K562 (cell line): ENCODE results near the gene PSMB11. TPM values are rescaled to one million over a fixed set of nuclear protein-coding genes. Genes with fewer than 3 reads are reported as not detected.

Experiments used
- ETV1 ChIP-seq: fragments of 450-650 bp; conservative IDR thresholded peaks from 2 replicates; pipeline ENCODE4 v1.6.1; 2016; ENCODE audit warnings: missing genetic modification characterization, control low read depth, low read depth, missing compliant biosample characterization
- FOXA3 ChIP-seq, 2 experiments: fragments of 450-650 bp in 1 of 2; sonication (generic) in 1 of 2; formaldehyde crosslinking; IDR thresholded peaks in 1 of 2; conservative IDR thresholded peaks in 1 of 2; 2 replicates each; pipeline versions ENCODE4 v1.4.0 to v1.8.0; 2020 to 2022; ENCODE audit warnings: mild to moderate bottlenecking in 2 of 2, missing genetic modification reagents in 1 of 2
- FOXK2 ChIP-seq, 2 experiments: fragments of 450-650 bp; IDR thresholded peaks in 1 of 2; conservative IDR thresholded peaks in 1 of 2; 2 replicates each; pipeline ENCODE4 v1.6.1; 2016; ENCODE audit warnings: low read depth in 2 of 2, mild to moderate bottlenecking in 1 of 2
- HSF4 ChIP-seq: fragments of 250-450 bp; sonication (Bioruptor Pico); IDR thresholded peaks from 2 replicates; pipeline ENCODE4 v2.1.2; 2022; ENCODE audit warnings: mild to moderate bottlenecking, moderate library complexity, borderline replicate concordance
- MECOM ChIP-seq: fragments of 250-450 bp; sonication (Bioruptor Pico); IDR thresholded peaks from 2 replicates; pipeline ENCODE4 v1.8.0; 2022; ENCODE audit warnings: inconsistent platforms
- NFE2 ChIP-seq: IDR thresholded peaks from 2 replicates; pipeline ENCODE4 v1.6.1; 2014; ENCODE audit warnings: antibody characterized with exemption, low read depth
- NFYB ChIP-seq: IDR thresholded peaks from 2 replicates; pipeline ENCODE4 v1.6.1; 2011; ENCODE audit warnings: mild to moderate bottlenecking, moderate library complexity; ENCODE audit not compliant: insufficient read length; ENCODE audit errors: extremely low read depth
- NR4A1 ChIP-seq, 2 experiments: fragments of 250-450 bp in 1 of 2; fragments of 450-650 bp in 1 of 2; sonication (Bioruptor Pico) in 1 of 2; IDR thresholded peaks; 2 replicates each; pipeline versions ENCODE4 v1.4.0 to v1.6.1; 2016 to 2020; ENCODE audit warnings: mild to moderate bottlenecking in 2 of 2, missing compliant biosample characterization in 1 of 2, missing genetic modification characterization in 1 of 2, moderate library complexity in 1 of 2
- ZNF311 ChIP-seq: fragments of 250-450 bp; sonication (Bioruptor Pico); IDR thresholded peaks from 2 replicates; pipeline ENCODE4 v1.4.0; 2020; ENCODE audit warnings: mild to moderate bottlenecking, moderate library complexity
- polyA plus RNA-seq, 8 experiments: library from polyadenylated mRNA; depleted of rRNA in 4 of 8; stranded (reverse) in 5 of 8; unstranded in 3 of 8; fragments of >200 nt; fragmentation: Nextera tagmentation in 2 of 8; fragmentation: Illumina TruSeq in 1 of 8; extraction: Ambion mirVana in 2 of 8; extraction: Trizol in 1 of 8; gene quantifications; 2 replicates each; pipeline versions ENCODE4 v1.2.1 to v1.2.3, GENCODE V29; 2011 to 2014; ENCODE audit warnings: inconsistent platforms in 1 of 8, missing spikeins in 1 of 8
- total RNA-seq, 7 experiments: library from RNA; depleted of rRNA in 6 of 7; stranded (reverse); fragments of >200 nt in 6 of 7; fragmentation: Illumina TruSeq in 2 of 7; extraction: Trizol in 2 of 7; gene quantifications; 2 replicates each; pipeline versions ENCODE4 v1.2.1 to v1.2.3, GENCODE V29; 2011 to 2021; ENCODE audit warnings: low replicate concordance in 1 of 7
- TF ChIP-seq, protein P1 (sequence below): fragments of 250-450 bp; sonication (Bioruptor Pico); IDR thresholded peaks from 2 replicates; pipeline ENCODE4 v1.8.0; 2021; ENCODE audit warnings: moderate library complexity, mild to moderate bottlenecking, inconsistent platforms
- TF ChIP-seq, protein P2 (sequence below), 2 experiments: fragments of 450-650 bp; formaldehyde crosslinking in 1 of 2; IDR thresholded peaks; 2 replicates each; pipeline versions ENCODE4 v1.4.0 to v1.6.1; 2014 to 2020; ENCODE audit warnings: mild to moderate bottlenecking in 2 of 2, borderline replicate concordance in 1 of 2, low read depth in 1 of 2
- TF ChIP-seq, protein P3 (sequence below): fragments of 450-650 bp; IDR thresholded peaks from 2 replicates; pipeline ENCODE4 v1.6.1; 2016; ENCODE audit warnings: borderline replicate concordance
- TF ChIP-seq, protein P4 (sequence below): fragments of 250-450 bp; sonication (Bioruptor Pico); IDR thresholded peaks from 2 replicates; pipeline ENCODE4 v1.8.0; 2022; ENCODE audit warnings: moderate library complexity, mild to moderate bottlenecking, inconsistent platforms

PSMB11 gene
- total and polyA plus RNA-seq, 9 of the 15 experiments (the other 6 are each of a cell fraction or from before 2014, with no cell fraction given): not detected

DNA sequence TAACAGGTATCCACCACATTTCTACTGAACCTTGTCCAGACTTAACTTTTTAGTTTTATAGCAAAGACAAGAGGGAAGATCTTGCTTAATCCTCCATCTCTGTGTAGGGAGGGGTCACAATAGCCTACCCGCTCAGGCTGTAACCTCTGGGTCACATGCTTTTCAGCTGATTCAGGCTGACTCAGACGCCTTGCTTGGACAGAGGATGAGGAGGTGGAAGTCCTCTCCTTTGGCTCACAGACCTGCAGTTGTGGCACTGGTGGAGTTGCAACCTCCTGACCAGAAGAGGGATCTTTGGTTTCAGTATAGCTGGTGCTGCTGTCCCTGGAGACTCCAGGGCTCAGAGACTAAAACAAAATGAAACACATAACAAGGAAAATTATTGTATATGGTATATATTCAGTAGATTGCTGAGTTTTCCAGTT lies 36.7 kb downstream of the PSMB11 start (continued):
- TF ChIP-seq, protein P1, sequence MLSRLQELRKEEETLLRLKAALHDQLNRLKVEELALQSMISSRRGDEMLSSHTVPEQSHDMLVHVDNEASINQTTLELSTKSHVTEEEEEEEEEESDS (CRISPR knock-in tag): no peak
- TF ChIP-seq FOXK2 (conservative IDR thresholded peaks at IDR 0.05 in 1 of 2, IDR thresholded peaks at IDR 0.05 in 1 of 2; ENCODE audit: low read depth in 2 of 2): peak in 1 of 2 experiments; percentile 47; a peak in 2 of 4 replicates
- no peak for TF ChIP-seq NFYB
- TF ChIP-seq MECOM (CRISPR knock-in tag): 0 out of 2 replicates have a peak, but pooled peaks have one; percentile 31
- peak; percentile 22; the same call in 1 of the 2 replicates for TF ChIP-seq ETV1 (tag)
- TF ChIP-seq NFE2: peak; percentile 74; the same call in 1 of the 2 replicates
- TF ChIP-seq, protein P2, sequence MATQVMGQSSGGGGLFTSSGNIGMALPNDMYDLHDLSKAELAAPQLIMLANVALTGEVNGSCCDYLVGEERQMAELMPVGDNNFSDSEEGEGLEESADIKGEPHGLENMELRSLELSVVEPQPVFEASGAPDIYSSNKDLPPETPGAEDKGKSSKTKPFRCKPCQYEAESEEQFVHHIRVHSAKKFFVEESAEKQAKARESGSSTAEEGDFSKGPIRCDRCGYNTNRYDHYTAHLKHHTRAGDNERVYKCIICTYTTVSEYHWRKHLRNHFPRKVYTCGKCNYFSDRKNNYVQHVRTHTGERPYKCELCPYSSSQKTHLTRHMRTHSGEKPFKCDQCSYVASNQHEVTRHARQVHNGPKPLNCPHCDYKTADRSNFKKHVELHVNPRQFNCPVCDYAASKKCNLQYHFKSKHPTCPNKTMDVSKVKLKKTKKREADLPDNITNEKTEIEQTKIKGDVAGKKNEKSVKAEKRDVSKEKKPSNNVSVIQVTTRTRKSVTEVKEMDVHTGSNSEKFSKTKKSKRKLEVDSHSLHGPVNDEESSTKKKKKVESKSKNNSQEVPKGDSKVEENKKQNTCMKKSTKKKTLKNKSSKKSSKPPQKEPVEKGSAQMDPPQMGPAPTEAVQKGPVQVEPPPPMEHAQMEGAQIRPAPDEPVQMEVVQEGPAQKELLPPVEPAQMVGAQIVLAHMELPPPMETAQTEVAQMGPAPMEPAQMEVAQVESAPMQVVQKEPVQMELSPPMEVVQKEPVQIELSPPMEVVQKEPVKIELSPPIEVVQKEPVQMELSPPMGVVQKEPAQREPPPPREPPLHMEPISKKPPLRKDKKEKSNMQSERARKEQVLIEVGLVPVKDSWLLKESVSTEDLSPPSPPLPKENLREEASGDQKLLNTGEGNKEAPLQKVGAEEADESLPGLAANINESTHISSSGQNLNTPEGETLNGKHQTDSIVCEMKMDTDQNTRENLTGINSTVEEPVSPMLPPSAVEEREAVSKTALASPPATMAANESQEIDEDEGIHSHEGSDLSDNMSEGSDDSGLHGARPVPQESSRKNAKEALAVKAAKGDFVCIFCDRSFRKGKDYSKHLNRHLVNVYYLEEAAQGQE (IDR thresholded peaks at IDR 0.05; ENCODE audit: borderline replicate concordance): peak; percentile 42; the same call in 1 of the 2 replicates
- TF ChIP-seq, protein P2 (CRISPR knock-in tag; IDR thresholded peaks at IDR 0.05; ENCODE audit: low read depth): no peak; the same call in 1 of the 2 replicates
- TF ChIP-seq ZNF311: no peak
- peak; percentile 71; the same call in 1 of the 2 replicates for TF ChIP-seq HSF4
- TF ChIP-seq FOXA3 (CRISPR knock-in tag; conservative IDR thresholded peaks at IDR 0.05 in 1 of 2, IDR thresholded peaks at IDR 0.05 in 1 of 2): no peak
- TF ChIP-seq, protein P3, sequence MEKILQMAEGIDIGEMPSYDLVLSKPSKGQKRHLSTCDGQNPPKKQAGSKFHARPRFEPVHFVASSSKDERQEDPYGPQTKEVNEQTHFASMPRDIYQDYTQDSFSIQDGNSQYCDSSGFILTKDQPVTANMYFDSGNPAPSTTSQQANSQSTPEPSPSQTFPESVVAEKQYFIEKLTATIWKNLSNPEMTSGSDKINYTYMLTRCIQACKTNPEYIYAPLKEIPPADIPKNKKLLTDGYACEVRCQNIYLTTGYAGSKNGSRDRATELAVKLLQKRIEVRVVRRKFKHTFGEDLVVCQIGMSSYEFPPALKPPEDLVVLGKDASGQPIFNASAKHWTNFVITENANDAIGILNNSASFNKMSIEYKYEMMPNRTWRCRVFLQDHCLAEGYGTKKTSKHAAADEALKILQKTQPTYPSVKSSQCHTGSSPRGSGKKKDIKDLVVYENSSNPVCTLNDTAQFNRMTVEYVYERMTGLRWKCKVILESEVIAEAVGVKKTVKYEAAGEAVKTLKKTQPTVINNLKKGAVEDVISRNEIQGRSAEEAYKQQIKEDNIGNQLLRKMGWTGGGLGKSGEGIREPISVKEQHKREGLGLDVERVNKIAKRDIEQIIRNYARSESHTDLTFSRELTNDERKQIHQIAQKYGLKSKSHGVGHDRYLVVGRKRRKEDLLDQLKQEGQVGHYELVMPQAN: peak; percentile 48; the same call in 1 of the 2 replicates
- TF ChIP-seq, protein P4, sequence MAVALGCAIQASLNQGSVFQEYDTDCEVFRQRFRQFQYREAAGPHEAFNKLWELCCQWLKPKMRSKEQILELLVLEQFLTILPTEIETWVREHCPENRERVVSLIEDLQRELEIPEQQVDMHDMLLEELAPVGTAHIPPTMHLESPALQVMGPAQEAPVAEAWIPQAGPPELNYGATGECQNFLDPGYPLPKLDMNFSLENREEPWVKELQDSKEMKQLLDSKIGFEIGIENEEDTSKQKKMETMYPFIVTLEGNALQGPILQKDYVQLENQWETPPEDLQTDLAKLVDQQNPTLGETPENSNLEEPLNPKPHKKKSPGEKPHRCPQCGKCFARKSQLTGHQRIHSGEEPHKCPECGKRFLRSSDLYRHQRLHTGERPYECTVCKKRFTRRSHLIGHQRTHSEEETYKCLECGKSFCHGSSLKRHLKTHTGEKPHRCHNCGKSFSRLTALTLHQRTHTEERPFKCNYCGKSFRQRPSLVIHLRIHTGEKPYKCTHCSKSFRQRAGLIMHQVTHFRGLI (CRISPR knock-in tag): 0 out of 2 replicates have a peak, but pooled peaks have one; percentile 34
- no peak for TF ChIP-seq NR4A1 (CRISPR knock-in tag; IDR thresholded peaks at IDR 0.05)
- TF ChIP-seq NR4A1 (tag; IDR thresholded peaks at IDR 0.05): peak; percentile 60; the same call in 1 of the 2 replicates
